ENCODE data around the gene REPS2. TPM values are rescaled to one million over a fixed set of nuclear protein-coding genes. Genes with fewer than 3 reads are reported as not detected.

REPS2 gene
- total RNA-seq, 2 experiments from 2014 or later, result 0.41 to 4.0 TPM

DNA sequence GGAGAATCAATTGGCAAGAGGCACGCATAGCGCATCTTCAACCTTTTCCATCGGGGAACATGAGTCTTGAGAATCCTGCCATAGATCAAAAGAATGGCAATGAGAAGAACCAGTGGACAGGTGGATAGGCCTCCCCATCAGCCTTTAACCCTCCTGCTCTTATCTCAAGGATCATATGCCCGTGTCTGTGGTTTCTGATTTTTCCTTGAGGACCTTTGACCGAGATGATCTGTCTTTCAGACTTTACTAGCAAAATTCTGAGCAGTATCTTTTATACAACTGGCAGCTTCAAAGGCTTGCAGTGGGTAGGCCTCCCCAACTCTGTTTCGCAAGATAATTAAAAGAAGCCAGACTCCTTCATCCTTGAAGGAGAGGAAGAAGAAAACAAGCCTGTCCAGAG is 174.4 kb downstream of the REPS2 start:
- H3K9me2 ChIP-seq (ENCODE audit: insufficient read depth, low read length), result no peaks in the 10 kb centered on the region
- POLR2A ChIA-PET, result no interaction called here
- no TSS peak for BruUV-seq (replicated peaks)

GRCh38 chrX:17154001-17154400 is 207.5 kb downstream of the REPS2 start:
- Histone ChIP-seq H3K4me3 (ENCODE audit: low read depth, low read length, poor library complexity, severe bottlenecking) (no peak overlapping the region), H4K20me1 (ENCODE audit: insufficient read depth, low read length) (no peaks in the 10 kb centered on the region), H3K4me1 (ENCODE audit: insufficient read depth, low read length, poor library complexity, severe bottlenecking) (no peaks in the 10 kb centered on the region), H3K79me2 (ENCODE audit: insufficient read depth, low read depth, low read length) (no peaks in the 10 kb centered on the region), H3K9me2 (ENCODE audit: insufficient read depth, low read length) (no peaks in the 10 kb centered on the region), H3K9me3 (ENCODE audit: low read length) (no peaks in the 10 kb centered on the region), H2AFZ (ENCODE audit: low read length) (no peak overlapping the region), H3K4me2 (ENCODE audit: low read length) (no peak overlapping the region), H3K27ac (ENCODE audit: low read depth, low read length, poor library complexity, severe bottlenecking) (no peak overlapping the region), H3K36me3 (ENCODE audit: insufficient read depth, low read length) (no peaks in the 10 kb centered on the region)
- no TSS peak for BruUV-seq (replicated peaks)
- intact Hi-C loops (cut with micrococcal nuclease; ENCODE audit: unreplicated experiment), result no loop called here
- ChIA-PET POLR2A (no interaction called here), CTCF (ENCODE audit: unreplicated experiment) (no interaction called here)
- TF ChIP-seq CTCF (conservative IDR thresholded peaks at IDR 0.05; ENCODE audit: low read length), result no peak
- TF ChIP-seq EZH2phosphoT487 (IDR thresholded peaks at IDR 0.05; ENCODE audit: borderline replicate concordance, low read depth, low read length), result no peak
- DNase-seq (ENCODE audit: low spot score), result no peak

More for the DNA sequence above, 174.4 kb downstream of the REPS2 start:
- Histone ChIP-seq H2AFZ (ENCODE audit: low read length) (no peak overlapping the region), H3K4me3 (ENCODE audit: low read depth, low read length, poor library complexity, severe bottlenecking) (no peak overlapping the region), H3K36me3 (ENCODE audit: insufficient read depth, low read length) (no peaks in the 10 kb centered on the region), H3K9me3 (ENCODE audit: low read length) (no peaks in the 10 kb centered on the region), H3K79me2 (ENCODE audit: insufficient read depth, low read depth, low read length) (no peaks in the 10 kb centered on the region), H4K20me1 (ENCODE audit: insufficient read depth, low read length) (no peaks in the 10 kb centered on the region), H3K4me2 (ENCODE audit: low read length) (no peak overlapping the region), H3K27ac (ENCODE audit: low read depth, low read length, poor library complexity, severe bottlenecking) (no peak overlapping the region), H3K4me1 (ENCODE audit: insufficient read depth, low read length, poor library complexity, severe bottlenecking) (no peaks in the 10 kb centered on the region)
- DNase-seq (ENCODE audit: low spot score), result no peak
- intact Hi-C loops (cut with micrococcal nuclease; ENCODE audit: unreplicated experiment), result no loop called here
- no peak for TF ChIP-seq CTCF (conservative IDR thresholded peaks at IDR 0.05; ENCODE audit: low read length)
- no peak for TF ChIP-seq EZH2phosphoT487 (IDR thresholded peaks at IDR 0.05; ENCODE audit: borderline replicate concordance, low read depth, low read length)
- CTCF ChIA-PET (ENCODE audit: unreplicated experiment), result no interaction called here

DNA sequence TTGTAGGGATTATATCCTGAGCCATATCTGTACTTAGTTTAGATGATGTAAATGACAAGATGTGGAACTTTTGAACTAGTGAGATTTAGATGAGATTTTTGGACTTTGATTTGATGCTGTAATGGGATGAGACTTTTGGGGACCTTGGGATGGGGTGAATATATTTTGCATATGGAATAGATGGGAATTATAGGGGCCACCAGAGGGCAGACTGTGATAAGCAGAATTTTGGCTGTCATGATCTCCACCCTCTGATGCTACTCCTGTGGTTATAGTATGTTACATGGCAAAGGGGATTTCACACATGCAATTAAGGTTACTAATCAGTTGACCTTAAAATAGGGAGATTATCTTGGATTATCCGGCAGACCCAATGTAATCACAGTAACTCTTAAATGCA is 214.5 kb downstream of the REPS2 start:
- no peaks in the 10 kb centered on the region for H3K4me1 ChIP-seq (ENCODE audit: insufficient read depth, low read length, poor library complexity, severe bottlenecking)
- no peak for DNase-seq (ENCODE audit: low spot score)
- no peak overlapping the region for H3K4me3 ChIP-seq (ENCODE audit: low read depth, low read length, poor library complexity, severe bottlenecking)
- H3K36me3 ChIP-seq (ENCODE audit: insufficient read depth, low read length), result no peaks in the 10 kb centered on the region
- CTCF ChIA-PET (ENCODE audit: unreplicated experiment), result no interaction called here
- no peaks in the 10 kb centered on the region for H3K9me2 ChIP-seq (ENCODE audit: insufficient read depth, low read length)
- H3K27ac ChIP-seq (ENCODE audit: low read depth, low read length, poor library complexity, severe bottlenecking), result no peak overlapping the region
- POLR2A ChIA-PET, result interaction anchor here (1.0 kb wide), 1 partner anchor 12 kb away, joined by 3 read pairs; no protein-coding TSS in a partner anchor
- intact Hi-C loops (cut with micrococcal nuclease; ENCODE audit: unreplicated experiment), result no loop called here
- 0 out of 2 replicates have a peak, but pooled peaks have one; percentile 20 for TF ChIP-seq CTCF (conservative IDR thresholded peaks at IDR 0.05; ENCODE audit: low read length)
- TF ChIP-seq EZH2phosphoT487 (IDR thresholded peaks at IDR 0.05; ENCODE audit: borderline replicate concordance, low read depth, low read length), result no peak
- no TSS peak for BruUV-seq (replicated peaks)
- no peaks in the 10 kb centered on the region for H3K79me2 ChIP-seq (ENCODE audit: insufficient read depth, low read depth, low read length)
- no peaks in the 10 kb centered on the region for H3K9me3 ChIP-seq (ENCODE audit: low read length)
- no peaks in the 10 kb centered on the region for H4K20me1 ChIP-seq (ENCODE audit: insufficient read depth, low read length)
- H3K4me2 ChIP-seq (ENCODE audit: low read length), result no peak overlapping the region
- no peak overlapping the region for H2AFZ ChIP-seq (ENCODE audit: low read length)
